HL-60 (cell line): ENCODE results near the gene VPS13A.

Source experiments
- DNase-seq, 2 experiments: peaks; one replicate each; pipeline ENCODE4 v3.0.0-alpha.2; 2010 to 2020; ENCODE audit warnings: low read depth in 1 of 2, low spot score in 1 of 2
- H3K27ac ChIP-seq: fragments of 250-450 bp; sonication (Bioruptor Pico); replicated peaks from 2 replicates; pipeline ENCODE4 v1.5.1; 2020; ENCODE audit warnings: mild to moderate bottlenecking, moderate library complexity
- H3K27me3 ChIP-seq: fragments of 250-450 bp; sonication (Bioruptor Pico); 2 replicates; pipeline ENCODE4 v1.5.1; 2021; ENCODE audit warnings: mild to moderate bottlenecking, moderate library complexity; ENCODE audit not compliant: insufficient read depth, poor library complexity, severe bottlenecking
- H3K4me3 ChIP-seq: replicated peaks from 2 replicates; pipeline ENCODE4 v1.5.1; 2011; ENCODE audit warnings: mild to moderate bottlenecking, control low read depth, low read length; ENCODE audit not compliant: insufficient read depth
- CTCF ChIP-seq: IDR thresholded peaks from one replicate; pipeline ENCODE4 v1.5.1; 2011; ENCODE audit warnings: low read length, control low read depth, inconsistent platforms; ENCODE audit not compliant: insufficient read depth
- GABPA ChIP-seq: IDR thresholded peaks from 2 replicates; pipeline ENCODE4 v1.6.1; 2012; ENCODE audit warnings: low read depth
- POLR2AphosphoS5 ChIP-seq: IDR thresholded peaks from 2 replicates; pipeline ENCODE4 v1.6.1; 2012; ENCODE audit warnings: low read depth
- REST ChIP-seq: IDR thresholded peaks from 2 replicates; pipeline ENCODE4 v1.6.1; 2012; ENCODE audit warnings: low read depth; ENCODE audit not compliant: insufficient replicate concordance
- SPI1 ChIP-seq: IDR thresholded peaks from 2 replicates; pipeline ENCODE4 v1.6.1; 2012; ENCODE audit warnings: low read depth, mild to moderate bottlenecking, borderline replicate concordance

VPS13A gene

GRCh38 chr9:77432053-77432452 lies 254.7 kb downstream of the VPS13A start:
- H3K27ac ChIP-seq = no peak overlapping the region
- no peak for DNase-seq
- TF ChIP-seq CTCF (no peak), GABPA (no peak), REST (no peak), SPI1 (no peak), POLR2AphosphoS5 (no peak)
- H3K27me3 ChIP-seq = no peaks in the 10 kb centered on the region
- H3K4me3 ChIP-seq = no peak overlapping the region

- Histone ChIP-seq H3K4me3 (no peak overlapping the region), H3K27ac (no peak overlapping the region), H3K27me3 (no peaks in the 10 kb centered on the region)
- TF ChIP-seq REST (no peak), CTCF (peak; percentile 98)
- DNase-seq = peak; percentile 44 to 61
Observed at GRCh38 chr9:77433675-77434445, 256.5 kb downstream of the VPS13A start.

GRCh38 chr9:77435277-77435676 lies 257.9 kb downstream of the VPS13A start:
- DNase-seq = no peak
- H3K27me3 ChIP-seq = no peaks in the 10 kb centered on the region
- H3K4me3 ChIP-seq = no peak overlapping the region
- TF ChIP-seq REST = no peak
- TF ChIP-seq CTCF = no peak
- no peak for TF ChIP-seq GABPA
- no peak for TF ChIP-seq SPI1
- TF ChIP-seq POLR2AphosphoS5 = no peak
- no peak overlapping the region for H3K27ac ChIP-seq
